ENCODE data around the gene BDP1.
"Not testable (repeated sequence)": the region's sequence is repeated elsewhere in the genome, so short reads cannot be mapped to it uniquely, and the experiment has no call there.

The BDP1 gene

DNA sequence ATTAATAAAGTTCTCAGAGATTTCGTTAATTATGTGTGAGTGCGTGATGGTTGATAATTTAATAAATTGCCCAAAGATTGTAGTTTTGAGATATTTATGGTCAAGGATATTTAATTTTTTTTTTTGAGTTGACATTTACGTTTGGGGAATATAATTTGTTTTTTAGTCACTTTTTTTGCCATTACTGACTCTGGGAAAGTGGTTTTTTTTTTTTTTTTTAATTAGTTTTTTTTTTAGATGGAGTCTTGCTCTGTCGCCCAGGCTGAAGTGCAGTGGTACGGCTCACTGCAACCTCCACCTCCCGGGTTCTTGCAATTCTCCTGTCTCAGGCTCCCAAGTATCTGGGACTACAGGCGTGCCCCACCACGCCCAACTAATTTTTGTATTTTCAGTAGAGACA, 1.7 kb downstream of the BDP1 start:
- in situ Hi-C loops (cut with MboI; ENCODE audit: low pct_unique_long_range_greater_than_20kb, low sequenced_read_pairs): no loop called here

GRCh38 chr5:71460693-71461092, 5.2 kb downstream of the BDP1 start:
- in situ Hi-C loops (cut with MboI; ENCODE audit: low pct_unique_long_range_greater_than_20kb, low sequenced_read_pairs): no loop called here

More for the DNA sequence above, 1.7 kb downstream of the BDP1 start:
- DNase-seq: no peak

DNA sequence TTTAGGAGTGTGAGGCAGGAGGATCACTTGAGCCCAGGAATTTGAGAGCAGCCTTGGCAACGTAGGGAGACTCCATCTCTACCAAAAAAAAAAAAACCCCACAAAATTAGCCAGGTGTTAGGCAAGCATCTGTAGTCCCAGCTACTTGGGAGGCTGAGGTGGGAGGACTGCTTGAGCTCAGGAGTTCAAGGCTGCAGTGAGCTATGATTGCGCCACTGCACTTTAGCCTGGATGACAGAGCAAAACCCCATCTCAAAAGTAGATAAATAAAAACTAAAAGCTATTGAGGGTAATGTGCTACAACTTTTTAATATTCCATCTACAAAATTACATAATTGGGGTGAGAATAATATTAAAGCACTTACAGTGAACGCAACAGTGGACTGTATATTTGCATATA, 5.9 kb downstream of the BDP1 start:
- no peak for DNase-seq
- in situ Hi-C loops (cut with MboI; ENCODE audit: low pct_unique_long_range_greater_than_20kb, low sequenced_read_pairs): no loop called here

More at GRCh38 chr5:71460693-71461092, 5.2 kb downstream of the BDP1 start:
- DNase-seq: no peak

DNA sequence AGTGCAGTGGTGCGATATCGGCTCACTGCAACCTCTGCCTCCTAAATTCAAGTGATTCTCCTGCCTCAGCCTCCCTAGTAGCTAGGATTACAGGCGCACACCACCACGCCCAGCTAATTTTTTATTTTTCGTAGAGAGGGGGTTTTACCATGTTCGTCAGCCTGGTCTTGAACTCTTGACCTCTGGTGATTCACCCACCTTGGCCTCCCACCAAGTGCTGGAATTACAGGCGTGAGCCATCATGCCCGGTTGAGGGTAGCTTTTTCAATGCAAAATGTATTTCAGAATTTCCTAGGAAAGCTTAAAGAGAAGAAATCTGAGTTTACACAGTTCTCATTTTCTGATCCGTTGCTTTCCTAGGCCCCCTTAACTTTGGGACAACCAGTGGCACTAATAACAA, 15.7 kb downstream of the BDP1 start:
- DNase-seq: no peak
- in situ Hi-C loops (cut with MboI; ENCODE audit: low pct_unique_long_range_greater_than_20kb, low sequenced_read_pairs): no loop called here

- DNase-seq: peak; percentile 39
- in situ Hi-C loops (cut with MboI; ENCODE audit: low pct_unique_long_range_greater_than_20kb, low sequenced_read_pairs): no loop called here
Observed at GRCh38 chr5:71475788-71476384, 20.4 kb downstream of the BDP1 start.

- in situ Hi-C loops (cut with MboI; ENCODE audit: low pct_unique_long_range_greater_than_20kb, low sequenced_read_pairs): no loop called here
- no peak for DNase-seq
Observed at GRCh38 chr5:71481441-71481840, 26.0 kb downstream of the BDP1 start.

DNA sequence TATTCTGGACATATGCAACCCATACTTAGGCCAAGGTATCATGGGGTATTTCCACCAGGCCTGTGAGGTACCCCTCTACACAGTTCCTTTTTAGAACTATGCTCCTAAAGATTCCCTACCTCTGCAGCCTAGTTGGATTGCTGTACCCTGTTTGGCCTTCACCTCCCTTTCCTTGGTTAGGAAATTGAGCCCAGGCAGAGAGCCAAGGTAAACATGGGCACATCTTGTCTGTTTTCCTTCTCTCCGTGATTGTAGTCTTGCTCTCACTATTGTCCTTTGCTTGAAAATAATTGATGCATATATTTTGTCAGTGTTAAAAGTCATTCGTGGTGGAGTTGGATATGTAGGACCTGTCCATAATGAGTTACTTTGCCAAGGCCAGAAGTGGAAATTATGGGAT, 26.7 kb downstream of the BDP1 start:
- DNase-seq: no peak
- in situ Hi-C loops (cut with MboI; ENCODE audit: low pct_unique_long_range_greater_than_20kb, low sequenced_read_pairs): no loop called here

GRCh38 chr5:71483355-71483754, 27.9 kb downstream of the BDP1 start:
- DNase-seq: no peak
- in situ Hi-C loops (cut with MboI; ENCODE audit: low pct_unique_long_range_greater_than_20kb, low sequenced_read_pairs): no loop called here

GRCh38 chr5:71492817-71493615, 37.6 kb downstream of the BDP1 start:
- in situ Hi-C loops (cut with MboI; ENCODE audit: low pct_unique_long_range_greater_than_20kb, low sequenced_read_pairs): no loop called here
- no peak for DNase-seq

GRCh38 chr5:71494202-71494601, 38.8 kb downstream of the BDP1 start:
- not testable (repeated sequence) for DNase-seq

GRCh38 chr5:71498756-71499155, 43.3 kb downstream of the BDP1 start:
- in situ Hi-C loops (cut with MboI; ENCODE audit: low pct_unique_long_range_greater_than_20kb, low sequenced_read_pairs); DNase-seq: not testable (repeated sequence)

More at GRCh38 chr5:71494202-71494601, 38.8 kb downstream of the BDP1 start:
- in situ Hi-C loops (cut with MboI; ENCODE audit: low pct_unique_long_range_greater_than_20kb, low sequenced_read_pairs): not testable (repeated sequence)

- no peak for DNase-seq
- in situ Hi-C loops (cut with MboI; ENCODE audit: low pct_unique_long_range_greater_than_20kb, low sequenced_read_pairs): no loop called here
Observed at GRCh38 chr5:71503536-71503935, 48.1 kb downstream of the BDP1 start.

DNA sequence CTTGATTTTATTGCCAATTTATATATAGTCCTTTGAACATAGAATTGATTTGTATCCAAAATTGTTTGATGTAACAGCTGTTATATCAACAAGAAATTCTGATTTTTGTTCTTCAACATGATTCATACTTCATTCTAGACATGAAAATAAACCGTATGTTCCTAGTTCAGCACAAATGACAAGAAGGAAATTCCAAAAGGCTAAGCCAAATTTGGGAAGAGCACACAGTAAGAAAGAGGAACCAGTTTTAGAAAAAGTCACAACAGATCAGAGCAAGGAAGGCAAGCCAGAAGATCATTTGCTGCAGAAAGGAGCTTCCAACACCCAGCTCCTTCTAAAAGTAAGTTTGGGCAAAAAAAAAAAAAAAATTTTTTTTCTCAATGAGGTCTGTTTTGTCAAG, 66.7 kb downstream of the BDP1 start:
- no peak for DNase-seq

GRCh38 chr5:71525611-71526010, 70.2 kb downstream of the BDP1 start:
- in situ Hi-C loops (cut with MboI; ENCODE audit: low pct_unique_long_range_greater_than_20kb, low sequenced_read_pairs); DNase-seq: not testable (repeated sequence)

More for the DNA sequence above, 66.7 kb downstream of the BDP1 start:
- in situ Hi-C loops (cut with MboI; ENCODE audit: low pct_unique_long_range_greater_than_20kb, low sequenced_read_pairs): no loop called here

GRCh38 chr5:71528206-71528605, 72.8 kb downstream of the BDP1 start:
- DNase-seq: no peak
- in situ Hi-C loops (cut with MboI; ENCODE audit: low pct_unique_long_range_greater_than_20kb, low sequenced_read_pairs): no loop called here

- peak; percentile 37 for DNase-seq
- in situ Hi-C loops (cut with MboI; ENCODE audit: low pct_unique_long_range_greater_than_20kb, low sequenced_read_pairs): no loop called here
Observed at GRCh38 chr5:71529682-71530081, 74.2 kb downstream of the BDP1 start.

GRCh38 chr5:71533142-71533541, 77.7 kb downstream of the BDP1 start:
- in situ Hi-C loops (cut with MboI; ENCODE audit: low pct_unique_long_range_greater_than_20kb, low sequenced_read_pairs): no loop called here
- DNase-seq: no peak

- DNase-seq: peak; percentile 38
Observed at GRCh38 chr5:71533615-71534014, 78.2 kb downstream of the BDP1 start.

GRCh38 chr5:71537687-71538086, 82.2 kb downstream of the BDP1 start:
- in situ Hi-C loops (cut with MboI; ENCODE audit: low pct_unique_long_range_greater_than_20kb, low sequenced_read_pairs): no loop called here
- peak; percentile 58 for DNase-seq

More at GRCh38 chr5:71533615-71534014, 78.2 kb downstream of the BDP1 start:
- in situ Hi-C loops (cut with MboI; ENCODE audit: low pct_unique_long_range_greater_than_20kb, low sequenced_read_pairs): no loop called here

DNA sequence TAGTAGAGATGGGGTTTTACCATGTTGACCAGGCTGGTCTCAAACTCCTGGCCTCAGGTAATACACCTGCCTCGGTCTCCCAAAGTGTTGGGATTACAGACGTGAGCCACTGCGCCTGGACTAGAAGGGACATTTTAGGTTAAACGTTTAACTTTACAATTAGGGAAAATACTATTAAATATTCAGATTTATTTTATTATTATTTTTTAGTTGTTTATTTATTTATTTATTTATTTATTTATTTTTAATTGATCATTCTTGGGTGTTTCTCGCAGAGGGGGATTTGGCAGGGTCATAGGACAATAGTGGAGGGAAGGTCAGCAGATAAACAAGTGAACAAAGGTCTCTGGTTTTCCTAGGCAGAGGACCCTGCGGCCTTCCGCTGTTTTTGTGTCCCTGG, 95.4 kb downstream of the BDP1 start:
- DNase-seq; in situ Hi-C loops (cut with MboI; ENCODE audit: low pct_unique_long_range_greater_than_20kb, low sequenced_read_pairs): not testable (repeated sequence)
